Measurements from ENCODE around the gene SLC22A13.
"Not testable (repeated sequence)": the region's sequence is repeated elsewhere in the genome, so short reads cannot be mapped to it uniquely, and the experiment has no call there.

The SLC22A13 gene

DNA sequence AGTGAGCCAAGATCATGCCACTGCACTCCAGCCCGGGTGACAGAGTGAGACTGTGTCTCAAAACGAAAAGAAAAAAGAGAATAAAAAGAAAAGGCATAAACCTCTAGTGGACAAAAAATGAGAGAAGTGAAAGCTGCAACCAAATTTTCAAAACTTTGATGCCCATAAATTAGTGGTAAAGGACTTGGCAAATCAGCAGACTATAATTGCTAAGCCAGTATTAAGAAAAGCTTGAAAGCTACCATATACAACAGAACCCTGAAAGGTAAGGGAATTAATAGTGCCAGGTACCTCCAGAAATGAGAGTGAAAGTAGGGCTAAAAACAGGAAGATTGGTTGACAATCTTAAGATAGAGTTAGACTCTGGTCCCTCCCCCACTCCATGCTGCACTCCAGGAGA lies 32.9 kb upstream of the SLC22A13 start:
- Histone ChIP-seq H2BK15ac (ENCODE audit: low read depth, poor library complexity, severe bottlenecking) (no peak overlapping the region), H3K14ac (ENCODE audit: low read length in 2 of 2) (no peak overlapping the region), H3K27me3 (ENCODE audit: control insufficient read depth in 1 of 2, insufficient read depth in 1 of 2, low read length in 2 of 2) (no peaks in the 10 kb centered on the region), H3K9me3 (ENCODE audit: control insufficient read depth, low read length) (peaks cover 8% of the 10 kb centered on the region), H3K18ac (ENCODE audit: low read depth in 1 of 2, low read length in 2 of 2) (no peak overlapping the region), H3K4me3 (ENCODE audit: insufficient read depth in 1 of 2, low read depth in 1 of 2, low read length in 2 of 2) (no peak overlapping the region), H2BK12ac (ENCODE audit: low read length in 2 of 2) (no peak overlapping the region), H3K27ac (ENCODE audit: low read length, poor library complexity, severe bottlenecking) (no peak overlapping the region), H3K4me1 (ENCODE audit: control insufficient read depth, insufficient read depth, low read depth, low read length) (peaks cover 2% of the 10 kb centered on the region), H3K23ac (ENCODE audit: low read length in 2 of 2) (no peak overlapping the region), H3K79me1 (replicated peaks; ENCODE audit: low read length, poor library complexity, severe bottlenecking) (peaks cover 12% of the 10 kb centered on the region), H2AK5ac (ENCODE audit: low read length, severe bottlenecking) (no peak overlapping the region), H4K8ac (ENCODE audit: low read length) (no peak overlapping the region), H2BK5ac (ENCODE audit: low read depth, low read length, poor library complexity, severe bottlenecking) (no peak overlapping the region), H4K91ac (ENCODE audit: low read length) (no peak overlapping the region), H3K4ac (ENCODE audit: low read depth in 1 of 2, low read length in 2 of 2) (no peak overlapping the region), H2AFZ (ENCODE audit: low read depth, low read length) (no peak overlapping the region), H2BK120ac (ENCODE audit: low read depth, low read length) (no peak overlapping the region), H3K9ac (ENCODE audit: low read length) (no peak overlapping the region), H3K4me2 (ENCODE audit: low read length, poor library complexity, severe bottlenecking) (no peak overlapping the region), H3K36me3 (ENCODE audit: control insufficient read depth in 1 of 2, insufficient read depth in 2 of 2, low read depth in 1 of 2, low read length in 2 of 2) (peaks cover 7 to 75% of the 10 kb centered on the region in 2 experiments)
- DNase-seq = no peak
- no CpG with 5 or more reads among the region's 2 CpGs for WGBS

GRCh38 chr3:38235466-38235865 lies 30.1 kb upstream of the SLC22A13 start:
- no peak overlapping the region for H3K9ac ChIP-seq (ENCODE audit: low read length)
- peaks cover 28% of the 10 kb centered on the region for H3K9me3 ChIP-seq (ENCODE audit: control insufficient read depth, low read length)
- no peak overlapping the region for H2AK5ac ChIP-seq (ENCODE audit: low read length, severe bottlenecking)
- H2AFZ ChIP-seq (ENCODE audit: low read depth, low read length) = no peak overlapping the region
- no peak overlapping the region for H3K4ac ChIP-seq (ENCODE audit: low read depth in 1 of 2, low read length in 2 of 2)
- no peak overlapping the region for H4K91ac ChIP-seq (ENCODE audit: low read length)
- H3K27ac ChIP-seq (ENCODE audit: low read length, poor library complexity, severe bottlenecking) = no peak overlapping the region
- H3K79me1 ChIP-seq (replicated peaks; ENCODE audit: low read length, poor library complexity, severe bottlenecking) = peaks cover 17% of the 10 kb centered on the region
- no peaks in the 10 kb centered on the region for H3K4me1 ChIP-seq (ENCODE audit: control insufficient read depth, insufficient read depth, low read depth, low read length)
- no peak overlapping the region for H3K18ac ChIP-seq (ENCODE audit: low read depth in 1 of 2, low read length in 2 of 2)
- H2BK5ac ChIP-seq (ENCODE audit: low read depth, low read length, poor library complexity, severe bottlenecking) = no peak overlapping the region
- no peak overlapping the region for H3K4me2 ChIP-seq (ENCODE audit: low read length, poor library complexity, severe bottlenecking)
- no peak overlapping the region for H2BK120ac ChIP-seq (ENCODE audit: low read depth, low read length)
- no peak overlapping the region for H2BK12ac ChIP-seq (ENCODE audit: low read length in 2 of 2)
- DNase-seq = no peak
- H2BK15ac ChIP-seq (ENCODE audit: low read depth, poor library complexity, severe bottlenecking) = no peak overlapping the region
- no peak overlapping the region for H3K4me3 ChIP-seq (ENCODE audit: insufficient read depth in 1 of 2, low read depth in 1 of 2, low read length in 2 of 2)
- H3K14ac ChIP-seq (ENCODE audit: low read length in 2 of 2) = no peak overlapping the region
- peaks cover 4 to 92% of the 10 kb centered on the region in 2 experiments for H3K36me3 ChIP-seq (ENCODE audit: control insufficient read depth in 1 of 2, insufficient read depth in 2 of 2, low read depth in 1 of 2, low read length in 2 of 2)
- no peak overlapping the region for H3K23ac ChIP-seq (ENCODE audit: low read length in 2 of 2)
- no peak overlapping the region for H4K8ac ChIP-seq (ENCODE audit: low read length)
- H3K27me3 ChIP-seq (ENCODE audit: control insufficient read depth in 1 of 2, insufficient read depth in 1 of 2, low read length in 2 of 2) = no peaks in the 10 kb centered on the region

GRCh38 chr3:38238416-38239008 lies 27.1 kb upstream of the SLC22A13 start:
- H3K9ac ChIP-seq (ENCODE audit: low read length) = no peak overlapping the region
- H3K4me2 ChIP-seq (ENCODE audit: low read length, poor library complexity, severe bottlenecking) = no peak overlapping the region
- no peak overlapping the region for H3K14ac ChIP-seq (ENCODE audit: low read length in 2 of 2)
- H2BK12ac ChIP-seq (ENCODE audit: low read length in 2 of 2) = no peak overlapping the region
- H4K8ac ChIP-seq (ENCODE audit: low read length) = no peak overlapping the region
- peaks cover 15% of the 10 kb centered on the region for H3K79me1 ChIP-seq (replicated peaks; ENCODE audit: low read length, poor library complexity, severe bottlenecking)
- no peak overlapping the region for H3K27ac ChIP-seq (ENCODE audit: low read length, poor library complexity, severe bottlenecking)
- no peaks in the 10 kb centered on the region for H3K4me1 ChIP-seq (ENCODE audit: control insufficient read depth, insufficient read depth, low read depth, low read length)
- H3K18ac ChIP-seq (ENCODE audit: low read depth in 1 of 2, low read length in 2 of 2) = no peak overlapping the region
- H2BK15ac ChIP-seq (ENCODE audit: low read depth, poor library complexity, severe bottlenecking) = no peak overlapping the region
- H2AFZ ChIP-seq (ENCODE audit: low read depth, low read length) = no peak overlapping the region
- no peaks in the 10 kb centered on the region for H3K27me3 ChIP-seq (ENCODE audit: control insufficient read depth in 1 of 2, insufficient read depth in 1 of 2, low read length in 2 of 2)
- H3K9me3 ChIP-seq (ENCODE audit: control insufficient read depth, low read length) = peaks cover 28% of the 10 kb centered on the region
- H3K4me3 ChIP-seq (ENCODE audit: insufficient read depth in 1 of 2, low read depth in 1 of 2, low read length in 2 of 2) = no peak overlapping the region
- H2BK120ac ChIP-seq (ENCODE audit: low read depth, low read length) = no peak overlapping the region
- peaks cover 4 to 81% of the 10 kb centered on the region in 2 experiments for H3K36me3 ChIP-seq (ENCODE audit: control insufficient read depth in 1 of 2, insufficient read depth in 2 of 2, low read depth in 1 of 2, low read length in 2 of 2)
- DNase-seq = no peak
- H4K91ac ChIP-seq (ENCODE audit: low read length) = no peak overlapping the region
- no peak overlapping the region for H3K4ac ChIP-seq (ENCODE audit: low read depth in 1 of 2, low read length in 2 of 2)
- no peak overlapping the region for H3K23ac ChIP-seq (ENCODE audit: low read length in 2 of 2)
- no CpG with 5 or more reads among the region's 2 CpGs for WGBS
- H2BK5ac ChIP-seq (ENCODE audit: low read depth, low read length, poor library complexity, severe bottlenecking) = no peak overlapping the region
- H2AK5ac ChIP-seq (ENCODE audit: low read length, severe bottlenecking) = no peak overlapping the region

GRCh38 chr3:38242812-38243211 lies 22.8 kb upstream of the SLC22A13 start:
- not testable (repeated sequence) for H2AK5ac ChIP-seq (ENCODE audit: low read length, severe bottlenecking); H3K14ac ChIP-seq (ENCODE audit: low read length in 2 of 2); H3K27ac ChIP-seq (ENCODE audit: low read length, poor library complexity, severe bottlenecking); H3K4ac ChIP-seq (ENCODE audit: low read depth in 1 of 2, low read length in 2 of 2); H4K8ac ChIP-seq (ENCODE audit: low read length); H2AFZ ChIP-seq (ENCODE audit: low read depth, low read length); H2BK15ac ChIP-seq (ENCODE audit: low read depth, poor library complexity, severe bottlenecking); H3K9ac ChIP-seq (ENCODE audit: low read length); H3K4me1 ChIP-seq (ENCODE audit: control insufficient read depth, insufficient read depth, low read depth, low read length); H2BK5ac ChIP-seq (ENCODE audit: low read depth, low read length, poor library complexity, severe bottlenecking); H2BK12ac ChIP-seq (ENCODE audit: low read length in 2 of 2); H4K91ac ChIP-seq (ENCODE audit: low read length); H3K18ac ChIP-seq (ENCODE audit: low read depth in 1 of 2, low read length in 2 of 2); H2BK120ac ChIP-seq (ENCODE audit: low read depth, low read length); H3K4me2 ChIP-seq (ENCODE audit: low read length, poor library complexity, severe bottlenecking); H3K27me3 ChIP-seq (ENCODE audit: control insufficient read depth in 1 of 2, insufficient read depth in 1 of 2, low read length in 2 of 2); H3K23ac ChIP-seq (ENCODE audit: low read length in 2 of 2); H3K4me3 ChIP-seq (ENCODE audit: insufficient read depth in 1 of 2, low read depth in 1 of 2, low read length in 2 of 2); DNase-seq
- 97% methylated on average over 4 of the region's 4 CpGs for WGBS
- Histone ChIP-seq H3K9me3 (ENCODE audit: control insufficient read depth, low read length) (peaks cover 18% of the 10 kb centered on the region), H3K36me3 (ENCODE audit: control insufficient read depth in 1 of 2, insufficient read depth in 2 of 2, low read depth in 1 of 2, low read length in 2 of 2) (peaks cover 7 to 59% of the 10 kb centered on the region in 2 experiments), H3K79me1 (replicated peaks; ENCODE audit: low read length, poor library complexity, severe bottlenecking) (peaks cover 17% of the 10 kb centered on the region)

Measured in mesenchymal stem cell (in vitro differentiated cells and primary cell).